SK-N-SH (cell line): ENCODE data around the gene DHDDS. TPM values are rescaled to one million over a fixed set of nuclear protein-coding genes. Genes with fewer than 3 reads are reported as not detected.

Experiments used
- CTCF ChIA-PET: fragments of 300-600, 350-600 bp; formaldehyde crosslinking; extraction: SDS; loops from one replicate; lab custom pipeline; 2021; lab: Yijun Ruan, JAX
- POLR2A ChIA-PET: fragments of 350-600 bp; sonication (Branson Sonifier 250); formaldehyde crosslinking; extraction: SDS; loops from one replicate; lab custom pipeline; 2020; ENCODE audit warnings: antibody characterized with exemption, inconsistent platforms; lab: Yijun Ruan, JAX
- DNase-seq: peaks from one replicate; pipeline ENCODE4 v3.0.0; 2012
- H2AFZ ChIP-seq: fragments of 200-600 bp; sonication (generic); 2 replicates; pipeline ENCODE4 v1.8.1; 2016; ENCODE audit warnings: antibody characterized with exemption, mild to moderate bottlenecking, low read depth
- H3F3A ChIP-seq: fragments of 200-600 bp; sonication (generic); replicated peaks from 2 replicates; pipeline ENCODE3; 2016; ENCODE audit warnings: antibody characterized with exemption, mild to moderate bottlenecking; ENCODE audit not compliant: insufficient read depth
- H3K27ac ChIP-seq, 2 experiments: fragments of 200-500 bp in 1 of 2; fragments of 200-600 bp in 1 of 2; sonication (Bioruptor generic) in 1 of 2; sonication (generic), shearing (Covaris generic) in 1 of 2; 2 replicates each; pipeline versions ENCODE4 v1.5.1 to v1.6.1; 2014 to 2016; ENCODE audit warnings: low read depth in 2 of 2, inconsistent platforms in 1 of 2, low read length in 1 of 2, mild to moderate bottlenecking in 1 of 2, mixed read lengths in 1 of 2
- H3K27me3 ChIP-seq: fragments of 200-600 bp; sonication (generic), shearing (Covaris generic); 2 replicates; pipeline ENCODE4 v1.6.1; 2016; ENCODE audit warnings: mixed run types; ENCODE audit not compliant: insufficient read depth
- H3K36me3 ChIP-seq, 2 experiments: fragments of 200-500 bp in 1 of 2; fragments of 200-600 bp in 1 of 2; sonication (Bioruptor generic) in 1 of 2; sonication (generic) in 1 of 2; replicated peaks in 1 of 2; 2 replicates each; pipeline versions ENCODE3 to v1.5.1; 2014 to 2016; ENCODE audit warnings: low read length in 1 of 2, mild to moderate bottlenecking in 1 of 2; ENCODE audit not compliant: insufficient read depth in 2 of 2, control insufficient read depth in 1 of 2
- H3K4me1 ChIP-seq, 2 experiments: fragments of 200-500 bp in 1 of 2; fragments of 200-600 bp in 1 of 2; sonication (Bioruptor generic) in 1 of 2; sonication (generic), shearing (Covaris generic) in 1 of 2; 2 replicates each; pipeline versions ENCODE4 v1.5.1 to v1.6.1; 2014 to 2016; ENCODE audit warnings: low read depth in 1 of 2, low read length in 1 of 2, mixed run types in 1 of 2; ENCODE audit not compliant: insufficient read depth in 2 of 2, control insufficient read depth in 1 of 2
- H3K4me2 ChIP-seq: fragments of 200-600 bp; sonication (generic), shearing (Covaris generic); 2 replicates; pipeline ENCODE4 v1.6.1; 2017; ENCODE audit warnings: mixed run types
- H3K4me3 ChIP-seq, 2 experiments: fragments of 200-500 bp in 1 of 2; fragments of 200-600 bp in 1 of 2; sonication (Bioruptor generic) in 1 of 2; sonication (generic), shearing (Covaris generic) in 1 of 2; 2 replicates each; pipeline versions ENCODE4 v1.5.1 to v1.8.1; 2014 to 2016; ENCODE audit warnings: low read depth in 2 of 2, inconsistent platforms in 1 of 2, low read length in 1 of 2, mild to moderate bottlenecking in 1 of 2, mixed read lengths in 1 of 2, moderate library complexity in 1 of 2
- H3K79me2 ChIP-seq: fragments of 200-600 bp; sonication (generic); 2 replicates; pipeline ENCODE4 v1.8.1; 2017; ENCODE audit warnings: mild to moderate bottlenecking; ENCODE audit not compliant: insufficient read depth
- H3K9ac ChIP-seq: fragments of 200-600 bp; sonication (generic); 2 replicates; pipeline ENCODE4 v1.6.1; 2017; ENCODE audit warnings: mixed run types
- H3K9me2 ChIP-seq: fragments of 200-600 bp; sonication (generic); 2 replicates; pipeline ENCODE4 v1.6.1; 2017; ENCODE audit warnings: mixed run types
- H3K9me3 ChIP-seq: fragments of 200-600 bp; sonication (generic); 2 replicates; pipeline ENCODE4 v1.6.1; 2017; ENCODE audit warnings: mixed run types, mild to moderate bottlenecking, moderate library complexity
- H4K20me1 ChIP-seq: fragments of 200-600 bp; sonication (generic); 2 replicates; pipeline ENCODE4 v1.6.1; 2017; ENCODE audit warnings: mild to moderate bottlenecking, mixed run types; ENCODE audit not compliant: insufficient read depth
- FOXJ3 ChIP-seq: sonication (generic); formaldehyde crosslinking; IDR thresholded peaks from 2 replicates; pipeline ENCODE4 v1.5.1; 2020; ENCODE audit warnings: mild to moderate bottlenecking, missing genetic modification reagents
- GATA2 ChIP-seq: sonication (generic); formaldehyde crosslinking; IDR thresholded peaks from 2 replicates; pipeline ENCODE4 v1.5.0; 2020; ENCODE audit warnings: mild to moderate bottlenecking, missing genetic modification reagents
- MEF2A ChIP-seq: IDR thresholded peaks from 2 replicates; pipeline ENCODE4 v1.4.0; 2012; ENCODE audit warnings: low read depth, borderline replicate concordance
- NRF1 ChIP-seq: IDR thresholded peaks from 2 replicates; pipeline ENCODE4 v1.6.1; 2012; ENCODE audit warnings: low read depth, mild to moderate bottlenecking, low read length
- POLR2AphosphoS5 ChIP-seq: IDR thresholded peaks from 2 replicates; pipeline ENCODE4 v1.6.1; 2012; ENCODE audit warnings: low read depth, low read length
- RAD21 ChIP-seq: IDR thresholded peaks from 2 replicates; pipeline ENCODE4 v1.6.1; 2012; ENCODE audit warnings: mild to moderate bottlenecking, low read length
- TAF1 ChIP-seq: IDR thresholded peaks from 2 replicates; pipeline ENCODE4 v1.6.1; 2012; ENCODE audit warnings: low read depth, mild to moderate bottlenecking, low read length, moderate library complexity, borderline replicate concordance
- TCF12 ChIP-seq: IDR thresholded peaks from 2 replicates; pipeline ENCODE4 v1.4.0; 2012
- YY1 ChIP-seq: IDR thresholded peaks from 2 replicates; pipeline ENCODE4 v1.4.0; 2012; ENCODE audit warnings: low read depth, mild to moderate bottlenecking
- WGBS: methylation state at CpG from one replicate; pipeline ENCODE4 v1.1.6; 2017; ENCODE audit warnings: low lambda C conversion rate; 5-methylcytosine and 5-hydroxymethylcytosine counted together
- polyA plus RNA-seq, 3 experiments: library from polyadenylated mRNA; depleted of rRNA; stranded (reverse); fragments of >200 nt; gene quantifications; 2 replicates each; pipeline ENCODE4 v1.2.3, GENCODE V29; 2012
- TF ChIP-seq, protein P1 (sequence below): IDR thresholded peaks from 2 replicates; pipeline ENCODE4 v1.6.1; 2012; ENCODE audit warnings: mild to moderate bottlenecking, low read depth, low read length, moderate library complexity
- TF ChIP-seq, protein P2 (sequence below): IDR thresholded peaks from 2 replicates; pipeline ENCODE4 v1.4.0; 2012; ENCODE audit warnings: low read depth
- TF ChIP-seq, protein P3 (sequence below): IDR thresholded peaks from 2 replicates; pipeline ENCODE4; 2012
- TF ChIP-seq, protein P4 (sequence below): fragments of 200-600 bp; sonication (generic); IDR thresholded peaks from 2 replicates; pipeline ENCODE4 v1.6.1; 2017; ENCODE audit warnings: antibody characterized with exemption, mild to moderate bottlenecking, moderate library complexity

DHDDS gene
- polyA plus RNA-seq, 1 of the 3 experiments (the other 2 are of a cell fraction): 25.0 TPM

DNA sequence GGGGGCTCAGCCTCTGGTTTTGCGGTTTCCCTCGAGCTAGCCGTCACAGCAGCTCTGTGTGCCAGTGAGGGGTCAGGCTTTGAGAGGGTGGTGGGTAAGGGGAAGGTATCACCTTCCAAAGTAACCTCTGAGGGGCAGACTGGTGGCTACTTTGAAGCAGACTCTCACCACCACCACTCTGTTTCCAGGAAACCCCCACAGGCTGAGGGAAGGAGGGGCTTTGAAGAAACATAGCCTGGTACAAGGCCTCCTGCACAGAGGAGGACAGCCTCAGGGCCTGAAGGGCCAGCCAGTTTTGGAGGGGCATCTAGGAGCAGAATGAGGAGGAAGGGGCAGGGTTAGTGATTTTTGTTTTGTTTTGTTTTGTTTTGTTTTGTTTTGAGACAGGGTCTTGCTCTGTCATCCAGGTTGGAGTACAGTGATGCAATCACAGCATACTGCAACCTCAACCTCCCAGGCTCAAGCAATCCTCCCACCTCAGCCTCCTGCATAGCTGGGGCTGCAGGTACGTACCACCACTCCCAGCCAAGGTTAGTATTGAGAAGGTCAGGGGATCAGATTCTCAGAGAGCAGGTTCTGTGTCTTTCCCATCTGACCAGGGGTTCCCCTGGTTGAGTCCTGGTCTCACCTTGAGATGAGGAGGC lies 42.4 kb upstream of the DHDDS start:
- H3K27me3 ChIP-seq: no peaks in the 10 kb centered on the region
- no peak overlapping the region for H2AFZ ChIP-seq
- no peak overlapping the region for H3K9ac ChIP-seq
- no peak for TF ChIP-seq GATA2
- no peak for TF ChIP-seq POLR2AphosphoS5
- no peak for TF ChIP-seq YY1
- TF ChIP-seq, protein P1, sequence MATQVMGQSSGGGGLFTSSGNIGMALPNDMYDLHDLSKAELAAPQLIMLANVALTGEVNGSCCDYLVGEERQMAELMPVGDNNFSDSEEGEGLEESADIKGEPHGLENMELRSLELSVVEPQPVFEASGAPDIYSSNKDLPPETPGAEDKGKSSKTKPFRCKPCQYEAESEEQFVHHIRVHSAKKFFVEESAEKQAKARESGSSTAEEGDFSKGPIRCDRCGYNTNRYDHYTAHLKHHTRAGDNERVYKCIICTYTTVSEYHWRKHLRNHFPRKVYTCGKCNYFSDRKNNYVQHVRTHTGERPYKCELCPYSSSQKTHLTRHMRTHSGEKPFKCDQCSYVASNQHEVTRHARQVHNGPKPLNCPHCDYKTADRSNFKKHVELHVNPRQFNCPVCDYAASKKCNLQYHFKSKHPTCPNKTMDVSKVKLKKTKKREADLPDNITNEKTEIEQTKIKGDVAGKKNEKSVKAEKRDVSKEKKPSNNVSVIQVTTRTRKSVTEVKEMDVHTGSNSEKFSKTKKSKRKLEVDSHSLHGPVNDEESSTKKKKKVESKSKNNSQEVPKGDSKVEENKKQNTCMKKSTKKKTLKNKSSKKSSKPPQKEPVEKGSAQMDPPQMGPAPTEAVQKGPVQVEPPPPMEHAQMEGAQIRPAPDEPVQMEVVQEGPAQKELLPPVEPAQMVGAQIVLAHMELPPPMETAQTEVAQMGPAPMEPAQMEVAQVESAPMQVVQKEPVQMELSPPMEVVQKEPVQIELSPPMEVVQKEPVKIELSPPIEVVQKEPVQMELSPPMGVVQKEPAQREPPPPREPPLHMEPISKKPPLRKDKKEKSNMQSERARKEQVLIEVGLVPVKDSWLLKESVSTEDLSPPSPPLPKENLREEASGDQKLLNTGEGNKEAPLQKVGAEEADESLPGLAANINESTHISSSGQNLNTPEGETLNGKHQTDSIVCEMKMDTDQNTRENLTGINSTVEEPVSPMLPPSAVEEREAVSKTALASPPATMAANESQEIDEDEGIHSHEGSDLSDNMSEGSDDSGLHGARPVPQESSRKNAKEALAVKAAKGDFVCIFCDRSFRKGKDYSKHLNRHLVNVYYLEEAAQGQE: no peak
- no peak for TF ChIP-seq RAD21
- TF ChIP-seq, protein P2, sequence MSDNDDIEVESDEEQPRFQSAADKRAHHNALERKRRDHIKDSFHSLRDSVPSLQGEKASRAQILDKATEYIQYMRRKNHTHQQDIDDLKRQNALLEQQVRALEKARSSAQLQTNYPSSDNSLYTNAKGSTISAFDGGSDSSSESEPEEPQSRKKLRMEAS: no peak
- TF ChIP-seq, protein P3, sequence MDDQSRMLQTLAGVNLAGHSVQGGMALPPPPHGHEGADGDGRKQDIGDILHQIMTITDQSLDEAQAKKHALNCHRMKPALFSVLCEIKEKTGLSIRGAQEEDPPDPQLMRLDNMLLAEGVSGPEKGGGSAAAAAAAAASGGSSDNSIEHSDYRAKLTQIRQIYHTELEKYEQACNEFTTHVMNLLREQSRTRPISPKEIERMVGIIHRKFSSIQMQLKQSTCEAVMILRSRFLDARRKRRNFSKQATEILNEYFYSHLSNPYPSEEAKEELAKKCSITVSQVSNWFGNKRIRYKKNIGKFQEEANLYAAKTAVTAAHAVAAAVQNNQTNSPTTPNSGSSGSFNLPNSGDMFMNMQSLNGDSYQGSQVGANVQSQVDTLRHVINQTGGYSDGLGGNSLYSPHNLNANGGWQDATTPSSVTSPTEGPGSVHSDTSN: no peak
- TF ChIP-seq NRF1: no peak
- TF ChIP-seq TCF12: no peak
- TF ChIP-seq, protein P4, sequence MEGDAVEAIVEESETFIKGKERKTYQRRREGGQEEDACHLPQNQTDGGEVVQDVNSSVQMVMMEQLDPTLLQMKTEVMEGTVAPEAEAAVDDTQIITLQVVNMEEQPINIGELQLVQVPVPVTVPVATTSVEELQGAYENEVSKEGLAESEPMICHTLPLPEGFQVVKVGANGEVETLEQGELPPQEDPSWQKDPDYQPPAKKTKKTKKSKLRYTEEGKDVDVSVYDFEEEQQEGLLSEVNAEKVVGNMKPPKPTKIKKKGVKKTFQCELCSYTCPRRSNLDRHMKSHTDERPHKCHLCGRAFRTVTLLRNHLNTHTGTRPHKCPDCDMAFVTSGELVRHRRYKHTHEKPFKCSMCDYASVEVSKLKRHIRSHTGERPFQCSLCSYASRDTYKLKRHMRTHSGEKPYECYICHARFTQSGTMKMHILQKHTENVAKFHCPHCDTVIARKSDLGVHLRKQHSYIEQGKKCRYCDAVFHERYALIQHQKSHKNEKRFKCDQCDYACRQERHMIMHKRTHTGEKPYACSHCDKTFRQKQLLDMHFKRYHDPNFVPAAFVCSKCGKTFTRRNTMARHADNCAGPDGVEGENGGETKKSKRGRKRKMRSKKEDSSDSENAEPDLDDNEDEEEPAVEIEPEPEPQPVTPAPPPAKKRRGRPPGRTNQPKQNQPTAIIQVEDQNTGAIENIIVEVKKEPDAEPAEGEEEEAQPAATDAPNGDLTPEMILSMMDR: no peak
- TF ChIP-seq TAF1: no peak
- TF ChIP-seq MEF2A: no peak
- no peak for TF ChIP-seq FOXJ3 (CRISPR knock-in tag)
- TF ChIP-seq, all 33 proteins: peak for 0
- no peaks in the 10 kb centered on the region for H3F3A ChIP-seq
- no peaks in the 10 kb centered on the region for H3K9me3 ChIP-seq
- no peaks in the 10 kb centered on the region for H3K36me3 ChIP-seq
- no peaks in the 10 kb centered on the region for H3K4me1 ChIP-seq
- no peaks in the 10 kb centered on the region for H4K20me1 ChIP-seq
- CTCF ChIA-PET: interaction anchor here (0.7 to 1.7 kb wide), 2 partner anchors 27 to 68 kb away, joined by 3 to 9 read pairs; no protein-coding TSS in a partner anchor
- no peak overlapping the region for H3K4me3 ChIP-seq
- H3K9me2 ChIP-seq: no peaks in the 10 kb centered on the region
- no peak for DNase-seq
- H3K27ac ChIP-seq: no peak overlapping the region
- H3K79me2 ChIP-seq: no peaks in the 10 kb centered on the region
- POLR2A ChIA-PET: no interaction called here
- no peak overlapping the region for H3K4me2 ChIP-seq
- 50% methylated on average over 1 of the region's 4 CpGs for WGBS
